Aorta (tissue), 5 donors: Measurements from ENCODE around the gene PIAS3. TPM values are rescaled to one million over a fixed set of nuclear protein-coding genes. Genes with fewer than 3 reads are reported as not detected.
"Not testable (repeated sequence)": the region's sequence is repeated elsewhere in the genome, so short reads cannot be mapped to it uniquely, and the experiment has no call there.

Source experiments
- ATAC-seq: fragments of 200-7000 bp; cut with Tn5 transposase; one replicate; pipeline ENCODE4 v1.9.1; 2022; ENCODE audit warnings: moderate library complexity; ENCODE audit not compliant: low FRiP score
- DNase-seq, 2 donors: peaks; one replicate each; pipeline ENCODE4 v3.0.0-alpha.2; 2020
- H3K27ac ChIP-seq, 2 donors: one replicate each; pipeline ENCODE4 v1.5.1; 2013; ENCODE audit warnings: low read length in 2 of 2, mild to moderate bottlenecking in 2 of 2, moderate library complexity in 2 of 2, control low read depth in 1 of 2, inconsistent platforms in 1 of 2, low read depth in 1 of 2
- H3K27me3 ChIP-seq, 2 donors: one replicate each; pipeline ENCODE4 v1.6.1; 2013; ENCODE audit warnings: control low read depth in 1 of 2, low read length in 1 of 2, mild to moderate bottlenecking in 1 of 2, moderate library complexity in 1 of 2; ENCODE audit not compliant: insufficient read depth in 2 of 2, control insufficient read depth in 1 of 2
- H3K36me3 ChIP-seq, 2 donors: one replicate each; pipeline ENCODE4 v1.6.1; 2013; ENCODE audit warnings: control low read depth in 1 of 2, low read length in 1 of 2, mild to moderate bottlenecking in 1 of 2; ENCODE audit not compliant: insufficient read depth in 2 of 2, control insufficient read depth in 1 of 2
- H3K4me1 ChIP-seq, 2 donors: one replicate each; pipeline ENCODE4 v1.6.1; 2013; ENCODE audit warnings: low read length in 2 of 2, control low read depth in 1 of 2, mild to moderate bottlenecking in 1 of 2, moderate library complexity in 1 of 2; ENCODE audit not compliant: insufficient read depth in 2 of 2, control insufficient read depth in 1 of 2
- H3K4me3 ChIP-seq, 2 donors: one replicate each; pipeline ENCODE4 v1.5.1; 2013; ENCODE audit warnings: low read length in 2 of 2, control low read depth in 1 of 2, mild to moderate bottlenecking in 1 of 2
- H3K9me3 ChIP-seq: one replicate; pipeline ENCODE4 v1.6.1; 2013; ENCODE audit warnings: mild to moderate bottlenecking, low read length; ENCODE audit not compliant: control insufficient read depth
- WGBS, 2 donors: extraction: QIAGEN DNeasy Blood & Tissue Kit; methylation state at CpG; one replicate each; pipeline ENCODE4 v1.1.7; 2013; 5-methylcytosine and 5-hydroxymethylcytosine counted together
- intact Hi-C, 2 donors: fragments of 100-400 bp; cut with DNase I; formaldehyde crosslinking; loops; one replicate each; pipeline versions ENCODE4 v1.14.2 to v1.15.0; 2022
- polyA plus RNA-seq, 2 donors: library from polyadenylated mRNA; stranded (reverse); fragments of 200-250 nt; gene quantifications; one replicate each; pipeline ENCODE4 v1.2.3, GENCODE V29; 2013
- total RNA-seq, 2 donors: library from RNA; stranded (reverse); fragmentation: NEBNext Ultra II Directional; extraction: Animal tissue kit (Norgen Biotek cat#: 25700); gene quantifications; one replicate each; pipeline ENCODE4 v1.2.1, GENCODE V29; 2021
- donor health status: healthy with polysubstance abuse.
- donor health status: Bipolar disorder and iron deficiency.
- donor health status: DM: no; HTN: no; CAD: no.
- donor health status: DM: no; HTN: no; CAD: no.
- donor health status: DM: yes; HTN: yes; CAD: no.

The PIAS3 gene
- total and polyA plus RNA-seq, 4 donors, result 12.3 to 81.7 (median 52.6) TPM

- Histone ChIP-seq H3K4me3 (peak overlapping the region; percentile 52 to 91), H3K9me3 (no peaks in the 10 kb centered on the region), H3K4me1 (no peaks in the 10 kb centered on the region), H3K27ac (peak overlapping the region; percentile 69 to 75), H3K36me3 (peaks cover 0 to 5% of the 10 kb centered on the region in 2 donors), H3K27me3 (no peaks in the 10 kb centered on the region)
- ATAC-seq, result no peak
- WGBS, 2 donors, result 0 to 1% methylated on average over 7 of the region's 7 CpGs
- DNase-seq, result no peak
- intact Hi-C loops, result loop anchor here in 1 of 2 donors (5.0 to 10.0 kb wide), 2 partner anchors 42 to 70 kb away; no protein-coding TSS in a partner anchor
Measured at GRCh38 chr1:145824499-145824842, 34.4 kb downstream of the PIAS3 start.

GRCh38 chr1:145823565-145824498, 35.0 kb downstream of the PIAS3 start, which contains the start of the genes POLR3C and RNF115:
Gene POLR3C, plus strand, starts transcription at chr1:145824200. Its CDS starts 1,577 bp downstream, at chr1:145825777.
Gene RNF115, minus strand, starts transcription at chr1:145824095. Its CDS starts 222 bp downstream, at chr1:145823873.
- no peaks in the 10 kb centered on the region for H3K9me3 ChIP-seq
- intact Hi-C loops, result loop anchor here in 1 of 2 donors (5.0 to 10.0 kb wide), 2 partner anchors 42 to 69 kb away; no protein-coding TSS in a partner anchor
- WGBS, 2 donors, result 0% methylated on average over 79 to 89 of the region's 89 CpGs

GRCh38 chr1:145822779-145823331, 36.0 kb downstream of the PIAS3 start:
- peak; percentile 5 for ATAC-seq
- not testable (repeated sequence) for H3K27ac ChIP-seq, H3K4me1 ChIP-seq, H3K36me3 ChIP-seq, H3K9me3 ChIP-seq, DNase-seq, H3K4me3 ChIP-seq, H3K27me3 ChIP-seq
- 0% methylated on average over 4 of the region's 16 CpGs; no CpG with 5 or more reads in 1 of the 2 donors for WGBS, 2 donors
- intact Hi-C loops, result loop anchor here in 1 of 2 donors (5.0 to 10.0 kb wide), 2 partner anchors 41 to 68 kb away; no protein-coding TSS in a partner anchor

More at GRCh38 chr1:145823565-145824498, 35.0 kb downstream of the PIAS3 start, which contains the start of the genes POLR3C and RNF115:
- Histone ChIP-seq H3K4me1 (no peaks in the 10 kb centered on the region), H3K27me3 (no peaks in the 10 kb centered on the region), H3K27ac (peak within 1 kb of the TSS; percentile 69 to 75), H3K36me3 (peaks cover 0 to 5% of the 10 kb centered on the region in 2 donors), H3K4me3 (peak within 1 kb of the TSS; percentile 52 to 91)
- ATAC-seq, result peak; percentile 96
- DNase-seq, result peak; percentile 94 to 98

- 6 to 24% methylated on average over 4 of the region's 6 CpGs for WGBS, 2 donors
- H3K27ac ChIP-seq, H3K36me3 ChIP-seq, DNase-seq, intact Hi-C loops, ATAC-seq, H3K9me3 ChIP-seq, H3K4me3 ChIP-seq, H3K4me1 ChIP-seq, H3K27me3 ChIP-seq: not testable (repeated sequence)
Measured at GRCh38 chr1:145818095-145818494, 40.8 kb downstream of the PIAS3 start.

GRCh38 chr1:145812977-145813810, 45.7 kb downstream of the PIAS3 start:
- intact Hi-C loops, H3K4me1 ChIP-seq, H3K9me3 ChIP-seq, ATAC-seq, H3K36me3 ChIP-seq, DNase-seq, H3K27ac ChIP-seq, H3K4me3 ChIP-seq, H3K27me3 ChIP-seq: not testable (repeated sequence)
- WGBS, 2 donors, result 52 to 56% methylated on average over 5 of the region's 6 CpGs

- no peaks in the 10 kb centered on the region for H3K27me3 ChIP-seq
- H3K27ac ChIP-seq, result no peak overlapping the region
- no peak for DNase-seq
- H3K4me3 ChIP-seq, result no peak overlapping the region
- ATAC-seq, result no peak
- 91 to 96% methylated on average over 7 of the region's 7 CpGs for WGBS, 2 donors
- intact Hi-C loops, result no loop called here
- H3K9me3 ChIP-seq, result no peaks in the 10 kb centered on the region
- no peaks in the 10 kb centered on the region for H3K36me3 ChIP-seq
- H3K4me1 ChIP-seq, result peaks cover 0 to 3% of the 10 kb centered on the region in 2 donors
Measured at GRCh38 chr1:145806844-145807243, 52.0 kb downstream of the PIAS3 start.

- H3K4me3 ChIP-seq, result no peak overlapping the region
- no peak overlapping the region for H3K27ac ChIP-seq
- no peaks in the 10 kb centered on the region for H3K36me3 ChIP-seq
- DNase-seq (no peak), ATAC-seq (no peak)
- H3K27me3 ChIP-seq, result no peaks in the 10 kb centered on the region
- H3K9me3 ChIP-seq, result no peaks in the 10 kb centered on the region
- H3K4me1 ChIP-seq, result peaks cover 0 to 3% of the 10 kb centered on the region in 2 donors
- intact Hi-C loops, result no loop called here
- 98 to 99% methylated on average over 4 of the region's 4 CpGs for WGBS, 2 donors
Measured at GRCh38 chr1:145806408-145806807, 52.5 kb downstream of the PIAS3 start.

- no peaks in the 10 kb centered on the region for H3K9me3 ChIP-seq
- DNase-seq (no peak), ATAC-seq (no peak)
- intact Hi-C loops, result no loop called here
- WGBS, 2 donors, result 71 to 86% methylated on average over 1 of the region's 1 CpG
- no peaks in the 10 kb centered on the region for H3K36me3 ChIP-seq
- no peak overlapping the region for H3K4me3 ChIP-seq
- H3K4me1 ChIP-seq, result peaks cover 0 to 3% of the 10 kb centered on the region in 2 donors
- no peak overlapping the region for H3K27ac ChIP-seq
- no peaks in the 10 kb centered on the region for H3K27me3 ChIP-seq
Measured at GRCh38 chr1:145805057-145805456, 53.8 kb downstream of the PIAS3 start.
